DOHH2 (cell line): ENCODE measurements around the gene KIF18A.

ENCODE experiments used
- H3F3A ChIP-seq: fragments of 200-600 bp; sonication (generic), shearing (Covaris generic); 2 replicates; pipeline ENCODE4 v1.6.0; 2016; ENCODE audit warnings: antibody characterized with exemption, mild to moderate bottlenecking; ENCODE audit not compliant: control insufficient read depth, insufficient read depth
- H3K27ac ChIP-seq: fragments of 200-600 bp; sonication (generic); 2 replicates; pipeline ENCODE4 v1.5.1; 2014; ENCODE audit warnings: low read depth, mild to moderate bottlenecking, low read length, moderate library complexity
- H3K27me3 ChIP-seq: fragments of 200-600 bp; sonication (generic); 2 replicates; pipeline ENCODE4 v1.6.1; 2014; ENCODE audit warnings: mild to moderate bottlenecking, low read length, mixed read lengths; ENCODE audit not compliant: control insufficient read depth
- H3K36me3 ChIP-seq: fragments of 200-600 bp; sonication (generic); 2 replicates; pipeline ENCODE4 v1.6.1; 2014; ENCODE audit warnings: mild to moderate bottlenecking, low read length, moderate library complexity, mixed read lengths; ENCODE audit not compliant: control insufficient read depth
- H3K4me1 ChIP-seq: fragments of 200-600 bp; sonication (generic); 2 replicates; pipeline ENCODE4 v1.6.1; 2014; ENCODE audit warnings: mild to moderate bottlenecking, low read length, mixed read lengths; ENCODE audit not compliant: control insufficient read depth
- H3K4me2 ChIP-seq: fragments of 200-600 bp; sonication (generic); 2 replicates; pipeline ENCODE4 v1.6.0; 2014; ENCODE audit warnings: mild to moderate bottlenecking, low read length, moderate library complexity
- H3K4me3 ChIP-seq: fragments of 200-600 bp; sonication (generic); 2 replicates; pipeline ENCODE4 v1.5.1; 2014; ENCODE audit warnings: mild to moderate bottlenecking, low read length, mixed read lengths
- H3K79me2 ChIP-seq: fragments of 200-600 bp; sonication (generic); 2 replicates; pipeline ENCODE4 v1.6.1; 2014; ENCODE audit warnings: mild to moderate bottlenecking, low read length, mixed read lengths; ENCODE audit not compliant: control insufficient read depth
- H3K9me2 ChIP-seq: fragments of 200-600 bp; sonication (generic); replicated peaks from 2 replicates; pipeline ENCODE4 v1.6.1; 2014; ENCODE audit warnings: mild to moderate bottlenecking, low read length, mixed read lengths; ENCODE audit not compliant: control insufficient read depth
- H3K9me3 ChIP-seq: fragments of 200-600 bp; sonication (generic); 2 replicates; pipeline ENCODE4 v1.6.1; 2014; ENCODE audit warnings: antibody characterized with exemption, low read length, mixed read lengths; ENCODE audit not compliant: control insufficient read depth, insufficient read depth
- H4K20me1 ChIP-seq: fragments of 200-600 bp; sonication (generic); 2 replicates; pipeline ENCODE4 v1.6.0; 2014; ENCODE audit warnings: low read depth, mild to moderate bottlenecking, antibody characterized with exemption, low read length, moderate library complexity; ENCODE audit not compliant: control insufficient read depth, insufficient read depth
- EZH2phosphoT487 ChIP-seq: fragments of 200-600 bp; sonication (generic); IDR thresholded peaks from 2 replicates; pipeline ENCODE4 v1.6.1; 2017; ENCODE audit warnings: borderline replicate concordance, mild to moderate bottlenecking, antibody characterized with exemption, low read length, moderate library complexity, mixed read lengths
- TF ChIP-seq, protein P1 (sequence below): fragments of 200-600 bp; sonication (generic); IDR thresholded peaks from one replicate; pipeline ENCODE4 v1.5.1; 2014; ENCODE audit warnings: antibody characterized with exemption, mild to moderate bottlenecking, low read depth, low read length; ENCODE audit not compliant: poor library complexity, severe bottlenecking

Gene KIF18A

GRCh38 chr11:28072321-28072720 is 35.6 kb downstream of the KIF18A start:
- H3K36me3 ChIP-seq = peaks cover 78% of the 10 kb centered on the region
- H3F3A ChIP-seq = no peaks in the 10 kb centered on the region
- TF ChIP-seq EZH2phosphoT487 = no peak
- TF ChIP-seq, protein P1, sequence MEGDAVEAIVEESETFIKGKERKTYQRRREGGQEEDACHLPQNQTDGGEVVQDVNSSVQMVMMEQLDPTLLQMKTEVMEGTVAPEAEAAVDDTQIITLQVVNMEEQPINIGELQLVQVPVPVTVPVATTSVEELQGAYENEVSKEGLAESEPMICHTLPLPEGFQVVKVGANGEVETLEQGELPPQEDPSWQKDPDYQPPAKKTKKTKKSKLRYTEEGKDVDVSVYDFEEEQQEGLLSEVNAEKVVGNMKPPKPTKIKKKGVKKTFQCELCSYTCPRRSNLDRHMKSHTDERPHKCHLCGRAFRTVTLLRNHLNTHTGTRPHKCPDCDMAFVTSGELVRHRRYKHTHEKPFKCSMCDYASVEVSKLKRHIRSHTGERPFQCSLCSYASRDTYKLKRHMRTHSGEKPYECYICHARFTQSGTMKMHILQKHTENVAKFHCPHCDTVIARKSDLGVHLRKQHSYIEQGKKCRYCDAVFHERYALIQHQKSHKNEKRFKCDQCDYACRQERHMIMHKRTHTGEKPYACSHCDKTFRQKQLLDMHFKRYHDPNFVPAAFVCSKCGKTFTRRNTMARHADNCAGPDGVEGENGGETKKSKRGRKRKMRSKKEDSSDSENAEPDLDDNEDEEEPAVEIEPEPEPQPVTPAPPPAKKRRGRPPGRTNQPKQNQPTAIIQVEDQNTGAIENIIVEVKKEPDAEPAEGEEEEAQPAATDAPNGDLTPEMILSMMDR = no peak
- H3K9me3 ChIP-seq = no peaks in the 10 kb centered on the region
- H3K4me2 ChIP-seq = no peak overlapping the region
- no peaks in the 10 kb centered on the region for H3K27me3 ChIP-seq
- H3K4me3 ChIP-seq = no peak overlapping the region
- H4K20me1 ChIP-seq = no peaks in the 10 kb centered on the region
- no peaks in the 10 kb centered on the region for H3K4me1 ChIP-seq
- no peaks in the 10 kb centered on the region for H3K79me2 ChIP-seq
- H3K9me2 ChIP-seq = no peaks in the 10 kb centered on the region
- no peak overlapping the region for H3K27ac ChIP-seq

- Histone ChIP-seq H3K4me2 (no peak overlapping the region), H3F3A (no peaks in the 10 kb centered on the region), H3K27me3 (no peaks in the 10 kb centered on the region), H3K4me3 (no peak overlapping the region), H3K79me2 (no peaks in the 10 kb centered on the region), H4K20me1 (no peaks in the 10 kb centered on the region), H3K36me3 (peaks cover 74% of the 10 kb centered on the region), H3K9me3 (no peaks in the 10 kb centered on the region), H3K4me1 (no peaks in the 10 kb centered on the region), H3K27ac (no peak overlapping the region), H3K9me2 (no peaks in the 10 kb centered on the region)
- TF ChIP-seq EZH2phosphoT487 = no peak
- TF ChIP-seq, protein P1 = no peak
Measured at GRCh38 chr11:28071305-28071704, 36.7 kb downstream of the KIF18A start.

DNA sequence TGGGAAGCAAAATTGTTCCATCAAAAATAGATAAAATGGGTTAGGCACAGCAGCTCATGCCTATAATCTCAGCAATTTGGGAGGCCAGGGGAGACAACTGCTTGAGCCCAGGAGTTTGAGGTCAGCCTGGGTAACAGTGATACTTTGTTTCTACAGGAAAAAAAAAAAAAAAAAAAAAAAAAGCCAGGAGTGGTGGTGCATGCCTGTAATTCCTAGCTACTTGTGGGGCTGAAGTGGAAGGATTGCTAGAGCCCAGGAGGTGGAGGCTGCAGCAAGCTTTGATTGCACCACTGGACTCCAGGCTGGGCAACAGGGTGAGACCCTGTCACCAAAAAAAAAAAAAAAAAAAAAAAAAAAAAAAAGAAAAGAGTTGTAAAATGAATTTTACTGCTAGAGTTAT is 49.6 kb downstream of the KIF18A start:
- Histone ChIP-seq H3K9me3 (no peaks in the 10 kb centered on the region), H4K20me1 (no peaks in the 10 kb centered on the region), H3K4me1 (no peaks in the 10 kb centered on the region), H3K79me2 (no peaks in the 10 kb centered on the region), H3K4me3 (no peak overlapping the region), H3K36me3 (peaks cover 85% of the 10 kb centered on the region), H3K9me2 (no peaks in the 10 kb centered on the region), H3F3A (no peaks in the 10 kb centered on the region), H3K4me2 (no peak overlapping the region), H3K27me3 (no peaks in the 10 kb centered on the region), H3K27ac (no peak overlapping the region)
- TF ChIP-seq, protein P1 = no peak
- TF ChIP-seq EZH2phosphoT487 = no peak

- Histone ChIP-seq H3K9me2 (no peaks in the 10 kb centered on the region), H3K27ac (no peak overlapping the region), H3K4me3 (no peak overlapping the region), H3K4me1 (no peaks in the 10 kb centered on the region), H3K79me2 (no peaks in the 10 kb centered on the region), H3K36me3 (peaks cover 70% of the 10 kb centered on the region), H3K4me2 (no peak overlapping the region), H3K27me3 (no peaks in the 10 kb centered on the region), H3F3A (peaks cover 2% of the 10 kb centered on the region; the same call in 1 of the 2 replicates), H3K9me3 (no peaks in the 10 kb centered on the region), H4K20me1 (no peaks in the 10 kb centered on the region)
- no peak for TF ChIP-seq EZH2phosphoT487
- TF ChIP-seq, protein P1 = no peak
Measured at GRCh38 chr11:28054821-28055220, 53.1 kb downstream of the KIF18A start.
